Activated B cell treated with CpG ODN at 0.5 μM for 24 hours (primary cell): ENCODE measurements around the gene TNFAIP8. TPM values are rescaled to one million over a fixed set of nuclear protein-coding genes. Genes with fewer than 3 reads are reported as not detected.
"Not testable (repeated sequence)": the region's sequence is repeated elsewhere in the genome, so short reads cannot be mapped to it uniquely, and the experiment has no call there.

ENCODE experiments used
- ATAC-seq: fragments of 200-7000 bp; cut with Tn5 transposase; one replicate; pipeline ENCODE4 v1.10.0; 2021; ENCODE audit warnings: low read depth, mild to moderate bottlenecking, moderate library complexity
- CTCF ChIA-PET: fragments of 350-600 bp; sonication (Branson Sonifier 250); formaldehyde crosslinking; loops from one replicate; lab custom pipeline; 2021; ENCODE audit warnings: antibody characterized with exemption; lab: Charles Lee
- POLR2A ChIA-PET: fragments of 350-600 bp; sonication (Branson Sonifier 250); formaldehyde crosslinking; loops from one replicate; lab custom pipeline; 2021; ENCODE audit warnings: antibody characterized with exemption; lab: Charles Lee
- DNase-seq: peaks from one replicate; pipeline ENCODE4 v3.0.0; 2022
- H3K27ac Mint-ChIP-seq: one replicate; pipeline ENCODE4 v1.8.0; 2020; ENCODE audit warnings: mixed read lengths
- H3K27me3 Mint-ChIP-seq: one replicate; pipeline ENCODE4 v1.8.0; 2021; ENCODE audit warnings: mixed read lengths
- H3K36me3 Mint-ChIP-seq: one replicate; pipeline ENCODE4 v1.8.0; 2021; ENCODE audit warnings: low read depth, mixed read lengths
- H3K4me1 Mint-ChIP-seq: one replicate; pipeline ENCODE4 v1.8.0; 2021; ENCODE audit warnings: mixed read lengths
- H3K4me3 Mint-ChIP-seq: one replicate; pipeline ENCODE4 v1.8.0; 2020; ENCODE audit warnings: mild to moderate bottlenecking, mixed read lengths
- H3K9me3 Mint-ChIP-seq: one replicate; pipeline ENCODE4 v1.8.0; 2020; ENCODE audit warnings: mixed read lengths
- CTCF ChIP-seq: fragments of 200-600 bp; IDR thresholded peaks from one replicate; pipeline ENCODE4 v1.8.0; 2022; ENCODE audit warnings: antibody characterized with exemption, mild to moderate bottlenecking
- intact Hi-C: fragments of 100-400 bp; cut with micrococcal nuclease; formaldehyde crosslinking; loops from one replicate; pipeline ENCODE4 v1.15.1; 2024
- total RNA-seq: library from RNA; stranded (reverse); gene quantifications from 2 replicates; pipeline ENCODE4 v1.2.3, GENCODE V29; 2022

The TNFAIP8 gene
- total RNA-seq, 1 donor from 2014 or later = 135 TPM

- intact Hi-C loops = no loop called here
- Mint-ChIP-seq H3K4me1 (peaks cover 66% of the 10 kb centered on the region), H3K9me3 (peaks cover 6% of the 10 kb centered on the region), H3K36me3 (peaks cover 2% of the 10 kb centered on the region), H3K27me3 (no peaks in the 10 kb centered on the region), H3K27ac (peak overlapping the region; percentile 89), H3K4me3 (peak overlapping the region; percentile 52)
- POLR2A ChIA-PET = interaction anchor here (0.5 to 3.7 kb wide), 6 partner anchors 15 to 243 kb away, joined by 3 to 25 read pairs (median 3); partner anchors contain the start of gene TNFAIP8
- DNase-seq (no peak), ATAC-seq (peak; percentile 53)
- CTCF ChIA-PET = interaction anchor here (1.4 kb wide), 1 partner anchor 8 kb away, joined by 5 read pairs; no protein-coding TSS in a partner anchor
- no peak for TF ChIP-seq CTCF
Measured at GRCh38 chr5:119420169-119420568, 64.3 kb downstream of the TNFAIP8 start.

- POLR2A ChIA-PET = interaction anchor here (0.6 kb wide), 1 partner anchor 14 kb away, joined by 3 read pairs; no protein-coding TSS in a partner anchor
Measured at GRCh38 chr5:119426057-119426456, 70.2 kb downstream of the TNFAIP8 start.

DNA sequence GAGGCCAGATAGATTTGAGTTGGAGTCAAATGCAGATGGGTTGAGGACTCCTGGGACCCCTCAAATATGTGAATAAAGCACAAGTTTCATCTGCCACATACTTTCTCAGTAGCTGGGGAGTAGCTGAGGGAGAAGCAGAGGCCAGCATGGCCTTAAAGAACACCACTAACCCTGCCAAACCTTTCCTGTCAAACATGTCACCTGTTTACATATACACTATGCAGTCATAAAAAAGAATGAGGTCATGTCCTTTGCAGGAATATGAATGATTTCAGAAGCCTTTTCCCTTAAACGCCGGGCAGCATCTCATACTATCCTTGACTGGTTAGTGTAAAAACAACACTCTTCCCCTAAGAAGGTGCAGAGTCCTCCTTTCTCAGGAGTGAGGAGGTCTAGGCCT lies 71.2 kb downstream of the TNFAIP8 start:
- no peaks in the 10 kb centered on the region for H3K9me3 Mint-ChIP-seq
- no peak overlapping the region for H3K27ac Mint-ChIP-seq
- H3K4me3 Mint-ChIP-seq = no peak overlapping the region
- no peak for ATAC-seq
- CTCF ChIA-PET = no interaction called here
- peaks cover 33% of the 10 kb centered on the region for H3K4me1 Mint-ChIP-seq
- no peaks in the 10 kb centered on the region for H3K36me3 Mint-ChIP-seq
- no peak for DNase-seq
- no peak for TF ChIP-seq CTCF
- POLR2A ChIA-PET = no interaction called here
- intact Hi-C loops = no loop called here
- H3K27me3 Mint-ChIP-seq = no peaks in the 10 kb centered on the region

More at GRCh38 chr5:119426057-119426456, 70.2 kb downstream of the TNFAIP8 start:
- H3K9me3 Mint-ChIP-seq = no peaks in the 10 kb centered on the region
- ATAC-seq (no peak), DNase-seq (no peak)
- no peak overlapping the region for H3K4me3 Mint-ChIP-seq
- H3K27me3 Mint-ChIP-seq = no peaks in the 10 kb centered on the region
- no peaks in the 10 kb centered on the region for H3K36me3 Mint-ChIP-seq
- H3K27ac Mint-ChIP-seq = no peak overlapping the region
- no peak for TF ChIP-seq CTCF
- intact Hi-C loops = no loop called here
- peaks cover 39% of the 10 kb centered on the region for H3K4me1 Mint-ChIP-seq
- CTCF ChIA-PET = no interaction called here

DNA sequence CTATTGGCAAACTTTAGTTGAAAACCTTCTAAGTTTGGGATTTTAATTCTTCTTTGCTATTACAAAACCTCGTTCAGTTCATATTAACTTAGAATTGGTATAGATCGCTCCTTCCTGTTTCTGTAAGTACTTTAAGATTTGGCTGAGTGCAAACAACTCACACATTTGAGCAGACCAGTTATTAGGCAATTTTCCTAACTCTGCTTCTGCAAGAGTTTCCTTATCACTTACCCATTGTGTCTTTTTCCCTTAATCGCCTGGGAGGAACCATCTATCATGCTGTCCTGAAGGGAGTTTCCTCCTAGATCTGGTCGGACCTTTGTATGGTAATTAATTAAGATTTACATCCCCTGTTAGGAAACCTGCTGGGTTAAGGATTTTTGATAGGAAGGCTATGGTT lies 71.8 kb downstream of the TNFAIP8 start:
- Mint-ChIP-seq H3K4me1 (peaks cover 29% of the 10 kb centered on the region), H3K4me3 (peak overlapping the region; percentile 5)
- H3K27ac Mint-ChIP-seq, POLR2A ChIA-PET, H3K27me3 Mint-ChIP-seq, H3K9me3 Mint-ChIP-seq, H3K36me3 Mint-ChIP-seq, intact Hi-C loops, CTCF ChIA-PET, DNase-seq, ATAC-seq: not testable (repeated sequence)

DNA sequence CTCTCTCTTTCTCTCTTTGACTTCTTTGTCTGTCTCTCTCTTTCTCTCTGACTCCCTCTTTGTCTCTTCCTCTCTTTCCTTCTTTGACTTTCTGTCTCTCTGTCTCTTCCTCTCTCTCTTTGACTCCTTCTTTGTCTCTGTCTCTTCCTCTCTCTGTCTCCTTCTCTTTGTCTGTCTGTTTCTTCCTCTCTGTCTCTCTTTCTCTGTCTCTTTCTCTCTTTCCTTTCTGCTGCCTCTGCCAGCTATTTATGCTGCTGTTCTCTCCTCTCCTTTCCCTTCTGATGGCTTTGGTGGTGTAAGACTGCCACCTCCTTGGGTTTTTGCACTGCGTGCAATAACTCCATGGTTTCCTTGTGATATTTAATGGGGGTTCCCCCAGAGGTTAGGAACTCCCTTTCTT lies 72.3 kb downstream of the TNFAIP8 start:
- H3K9me3 Mint-ChIP-seq, DNase-seq, H3K4me3 Mint-ChIP-seq, ATAC-seq, CTCF ChIA-PET, H3K27me3 Mint-ChIP-seq, H3K36me3 Mint-ChIP-seq, H3K27ac Mint-ChIP-seq, intact Hi-C loops, POLR2A ChIA-PET: not testable (repeated sequence)
- peaks cover 29% of the 10 kb centered on the region for H3K4me1 Mint-ChIP-seq

DNA sequence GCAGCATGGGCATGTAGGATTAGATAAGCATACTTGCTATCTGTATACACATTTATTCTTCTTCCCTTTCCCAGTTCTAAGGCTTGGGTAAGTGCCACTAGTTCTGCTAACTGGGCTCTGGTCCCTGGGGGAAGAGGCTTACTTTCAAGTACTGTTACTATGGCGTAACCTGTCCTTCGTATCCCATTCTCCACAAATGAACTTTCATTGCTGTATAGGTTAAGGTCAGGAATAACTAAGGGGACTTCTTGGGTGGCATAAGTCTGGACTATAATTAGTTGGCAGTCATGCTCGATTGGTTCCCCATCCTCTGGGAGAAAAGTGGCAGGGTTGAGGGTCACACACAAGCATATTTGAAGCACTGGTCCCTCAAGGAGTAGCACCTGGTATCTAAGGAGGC lies 72.8 kb downstream of the TNFAIP8 start:
- H3K9me3 Mint-ChIP-seq, H3K27me3 Mint-ChIP-seq, H3K27ac Mint-ChIP-seq, H3K4me3 Mint-ChIP-seq, H3K36me3 Mint-ChIP-seq, intact Hi-C loops, POLR2A ChIA-PET, ATAC-seq, CTCF ChIA-PET, DNase-seq: not testable (repeated sequence)
- H3K4me1 Mint-ChIP-seq = peaks cover 31% of the 10 kb centered on the region

DNA sequence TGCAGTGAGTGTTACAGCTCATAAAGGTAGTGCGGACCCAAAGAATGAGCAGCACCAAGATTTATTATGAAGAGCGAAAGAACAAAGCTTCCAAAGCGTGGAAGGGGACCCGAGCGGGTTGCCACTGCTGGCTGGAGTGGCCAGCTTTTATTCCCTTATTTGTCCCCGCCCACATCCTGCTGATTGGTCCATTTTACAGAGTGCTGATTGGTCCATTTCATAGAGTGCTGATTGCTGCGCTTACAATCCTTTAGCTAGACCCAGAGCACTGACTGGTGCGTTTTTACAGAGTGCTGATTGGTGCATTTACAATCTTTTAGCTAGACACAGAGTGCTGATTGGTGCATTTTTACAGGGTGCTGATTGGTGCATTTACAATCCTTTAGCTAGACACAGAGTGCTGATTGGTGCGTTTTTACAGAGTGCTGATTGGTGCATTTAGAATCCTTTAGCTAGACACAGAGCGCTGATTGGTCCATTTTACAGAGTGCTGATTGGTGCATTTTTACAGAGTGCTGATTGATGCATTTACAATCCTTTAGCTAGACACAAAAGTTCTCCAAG lies 76.9 kb downstream of the TNFAIP8 start:
- POLR2A ChIA-PET, intact Hi-C loops, DNase-seq, H3K27ac Mint-ChIP-seq, H3K9me3 Mint-ChIP-seq, H3K36me3 Mint-ChIP-seq, ATAC-seq, H3K27me3 Mint-ChIP-seq, H3K4me3 Mint-ChIP-seq: not testable (repeated sequence)
- H3K4me1 Mint-ChIP-seq = peaks cover 29% of the 10 kb centered on the region
- CTCF ChIA-PET = interaction anchor here (1.9 to 4.6 kb wide), 2 partner anchors 20 to 444 kb away, joined by 7 to 55 read pairs; partner anchors contain the start of gene DTWD2
